BLaER1 treated with 17β-estradiol and CSF1 and Interleukin-3, amounts not matched to agents 10 nM and 100 nM (cell line): ENCODE data around the gene TPRG1L.

Source experiments
- H3K27ac ChIP-seq, 11 experiments: shearing (Covaris generic); formaldehyde crosslinking; 2 replicates each; pipeline ENCODE4 v1.8.1; 2022
- H3K27me3 ChIP-seq, 11 experiments: shearing (Covaris generic); formaldehyde crosslinking; 2 replicates each; pipeline ENCODE4 v1.8.1; 2022
- H3K36me3 ChIP-seq, 11 experiments: shearing (Covaris generic); formaldehyde crosslinking; 2 replicates each; pipeline ENCODE4 v1.8.1; 2022
- H3K4me1 ChIP-seq, 10 experiments: shearing (Covaris generic); formaldehyde crosslinking; 2 replicates each; pipeline ENCODE4 v1.8.1; 2022
- H3K4me2 ChIP-seq, 11 experiments: shearing (Covaris generic); formaldehyde crosslinking; 2 replicates each; pipeline ENCODE4 v1.8.1; 2022
- H3K4me3 ChIP-seq, 10 experiments: shearing (Covaris generic); formaldehyde crosslinking; 2 replicates each; pipeline ENCODE4 v1.8.1; 2022
- H3K9ac ChIP-seq, 11 experiments: shearing (Covaris generic); formaldehyde crosslinking; 2 replicates each; pipeline ENCODE4 v1.8.1; 2022
- H3K9me3 ChIP-seq, 11 experiments: shearing (Covaris generic); formaldehyde crosslinking; replicated peaks in 1 of 11; 2 replicates each; pipeline ENCODE4 v1.8.1; 2022
- H4K20me1 ChIP-seq, 11 experiments: shearing (Covaris generic); formaldehyde crosslinking; 2 replicates each; pipeline ENCODE4 v1.8.1; 2022
- Cebpa-rat ChIP-seq, 11 experiments: shearing (Covaris generic); IDR thresholded peaks; 2 replicates each; pipeline ENCODE4 v1.8.1; 2022

Gene TPRG1L

GRCh38 chr1:3641816-3642215, 17.0 kb downstream of the TPRG1L start:
- Histone ChIP-seq H3K9me3 (no peaks in the 10 kb centered on the region), H3K9ac (no peak overlapping the region), H3K4me1 (peaks cover 0 to 41% (median 32%) of the 10 kb centered on the region in 10 experiments; a peak in 16 of 20 replicates), H3K27ac (no peak overlapping the region), H3K27me3 (no peaks in the 10 kb centered on the region), H4K20me1 (peaks cover 0 to 31% (median 8%) of the 10 kb centered on the region in 11 experiments; a peak in 9 of 22 replicates), H3K36me3 (peaks cover 58 to 93% (median 86%) of the 10 kb centered on the region in 11 experiments), H3K4me2 (no peak overlapping the region), H3K4me3 (no peak overlapping the region)
- TF ChIP-seq Cebpa-rat (IDR thresholded peaks at IDR 0.05) = no peak

GRCh38 chr1:3642919-3643675, 18.3 kb downstream of the TPRG1L start:
- Histone ChIP-seq H3K27ac (no peak overlapping the region), H3K4me3 (no peak overlapping the region), H3K4me2 (no peak overlapping the region), H3K9me3 (no peaks in the 10 kb centered on the region), H3K27me3 (no peaks in the 10 kb centered on the region), H3K4me1 (peaks cover 10 to 43% (median 29%) of the 10 kb centered on the region in 10 experiments), H4K20me1 (peaks cover 0 to 31% (median 8%) of the 10 kb centered on the region in 11 experiments; a peak in 9 of 22 replicates), H3K9ac (no peak overlapping the region), H3K36me3 (peaks cover 56 to 89% (median 84%) of the 10 kb centered on the region in 11 experiments)
- no peak for TF ChIP-seq Cebpa-rat (IDR thresholded peaks at IDR 0.05)

GRCh38 chr1:3644273-3644672, 19.5 kb downstream of the TPRG1L start:
- Histone ChIP-seq H3K27ac (no peak overlapping the region), H4K20me1 (peaks cover 0 to 31% (median 8%) of the 10 kb centered on the region in 11 experiments; a peak in 9 of 22 replicates), H3K36me3 (peaks cover 48 to 84% (median 74%) of the 10 kb centered on the region in 11 experiments), H3K4me2 (no peak overlapping the region), H3K4me1 (peaks cover 19 to 43% (median 29%) of the 10 kb centered on the region in 10 experiments), H3K4me3 (no peak overlapping the region), H3K27me3 (no peaks in the 10 kb centered on the region), H3K9ac (no peak overlapping the region), H3K9me3 (no peaks in the 10 kb centered on the region)
- no peak for TF ChIP-seq Cebpa-rat (IDR thresholded peaks at IDR 0.05)

GRCh38 chr1:3645247-3645646, 20.4 kb downstream of the TPRG1L start:
- no peak overlapping the region for H3K4me2 ChIP-seq
- peaks cover 47 to 74% (median 65%) of the 10 kb centered on the region in 11 experiments for H3K36me3 ChIP-seq
- peaks cover 0 to 24% (median 5%) of the 10 kb centered on the region in 11 experiments; a peak in 9 of 22 replicates for H4K20me1 ChIP-seq
- H3K9me3 ChIP-seq = no peaks in the 10 kb centered on the region
- H3K4me1 ChIP-seq = peaks cover 21 to 36% (median 25%) of the 10 kb centered on the region in 10 experiments
- no peak overlapping the region for H3K9ac ChIP-seq
- H3K27ac ChIP-seq = no peak overlapping the region
- TF ChIP-seq Cebpa-rat (IDR thresholded peaks at IDR 0.05) = no peak
- H3K27me3 ChIP-seq = peaks cover 1 to 3% (median 2%) of the 10 kb centered on the region in 11 experiments; a peak in 21 of 22 replicates
- no peak overlapping the region for H3K4me3 ChIP-seq

GRCh38 chr1:3645666-3646355, 21.0 kb downstream of the TPRG1L start:
- Histone ChIP-seq H4K20me1 (peaks cover 0 to 19% (median 0%) of the 10 kb centered on the region in 11 experiments; a peak in 7 of 22 replicates), H3K27ac (no peak overlapping the region), H3K9me3 (peaks cover 0 to 5% (median 4%) of the 10 kb centered on the region in 11 experiments; a peak in 12 of 22 replicates), H3K27me3 (peaks cover 7 to 8% (median 8%) of the 10 kb centered on the region in 11 experiments), H3K4me1 (peaks cover 23 to 38% (median 28%) of the 10 kb centered on the region in 10 experiments), H3K4me3 (no peak overlapping the region), H3K9ac (no peak overlapping the region), H3K4me2 (no peak overlapping the region; a peak in 2 of 22 replicates), H3K36me3 (peaks cover 44 to 69% (median 60%) of the 10 kb centered on the region in 11 experiments)
- no peak for TF ChIP-seq Cebpa-rat (IDR thresholded peaks at IDR 0.05)

- H3K27me3 ChIP-seq = peaks cover 15 to 16% (median 16%) of the 10 kb centered on the region in 11 experiments
- TF ChIP-seq Cebpa-rat (IDR thresholded peaks at IDR 0.05) = no peak
- H3K4me2 ChIP-seq = peak overlapping the region in 1 of 11 experiments; percentile 19; a peak in 1 of 22 replicates
- no peak overlapping the region; a peak in 1 of 22 replicates for H3K27ac ChIP-seq
- peaks cover 37 to 61% (median 52%) of the 10 kb centered on the region in 11 experiments for H3K36me3 ChIP-seq
- peaks cover 0 to 12% (median 0%) of the 10 kb centered on the region in 11 experiments; a peak in 4 of 22 replicates for H4K20me1 ChIP-seq
- no peak overlapping the region for H3K4me3 ChIP-seq
- peaks cover 0 to 13% (median 10%) of the 10 kb centered on the region in 11 experiments; a peak in 12 of 22 replicates for H3K9me3 ChIP-seq
- peaks cover 23 to 38% (median 28%) of the 10 kb centered on the region in 10 experiments for H3K4me1 ChIP-seq
- H3K9ac ChIP-seq = peak overlapping the region in 4 of 11 experiments; percentile 1 to 15 (median 2); a peak in 1 of 22 replicates
These were observed 21.8 kb downstream of the TPRG1L start for GRCh38 chr1:3646596-3646995.

DNA sequence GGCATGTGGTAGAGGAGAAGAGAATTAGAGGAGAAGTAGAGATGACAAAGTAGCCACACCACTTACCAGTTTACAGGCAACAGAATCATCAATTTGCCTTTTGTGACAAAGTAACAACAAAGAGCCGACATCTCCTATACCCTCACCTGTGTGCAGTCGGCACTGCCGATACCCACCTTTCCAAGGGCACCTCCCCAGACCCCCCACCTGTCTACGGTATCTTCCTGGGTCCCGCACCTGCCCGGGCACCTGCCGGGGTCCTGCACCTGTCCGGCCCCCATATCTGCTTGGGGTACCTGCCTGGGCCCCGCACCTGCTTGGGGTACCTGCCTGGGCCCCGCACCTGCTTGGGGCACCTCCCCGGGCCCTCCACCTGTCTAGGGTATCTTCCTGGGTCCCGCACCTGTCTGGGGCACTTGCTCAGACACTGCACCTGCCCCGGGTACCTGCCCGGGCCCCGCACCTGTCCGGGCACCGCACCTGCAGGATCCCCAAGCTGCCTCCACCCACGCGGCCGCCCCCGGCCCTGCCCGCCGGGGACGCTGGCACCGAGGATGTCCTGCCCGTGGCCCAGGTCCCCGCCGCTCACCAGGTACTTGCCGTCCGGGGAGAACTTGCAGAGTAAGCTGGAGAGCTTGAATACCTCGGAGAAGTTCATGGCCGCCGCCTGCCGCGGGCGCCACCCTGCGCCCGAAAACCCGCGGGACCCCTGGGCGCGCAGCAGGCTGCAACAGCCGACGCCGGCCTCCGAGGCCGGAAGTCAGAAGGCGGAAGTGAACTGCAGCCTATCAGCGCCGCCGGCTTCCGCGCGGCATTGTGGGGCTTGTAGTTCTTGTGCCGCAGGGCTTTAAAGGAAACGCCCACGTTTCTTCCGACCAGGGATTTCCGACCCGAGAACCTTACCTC, 24.8 kb downstream of the TPRG1L start, which contains the start of gene WRAP73:
TSS of gene WRAP73 (minus strand) at position 762 of the 906 bp plus-strand sequence. CDS start at position 658, 104 bp downstream.
- Histone ChIP-seq H3K4me3 (peak within 1 kb of the TSS; percentile 88 to 100 (median 97)), H3K4me2 (peak within 1 kb of the TSS; percentile 93 to 99 (median 99)), H3K9ac (peak within 1 kb of the TSS; percentile 82 to 95 (median 88)), H3K36me3 (peaks cover 29 to 39% (median 30%) of the 10 kb centered on the region in 11 experiments), H4K20me1 (peaks cover 0 to 6% (median 0%) of the 10 kb centered on the region in 11 experiments; a peak in 2 of 22 replicates), H3K4me1 (peaks cover 23 to 43% (median 28%) of the 10 kb centered on the region in 10 experiments), H3K9me3 (peaks cover 0 to 13% (median 10%) of the 10 kb centered on the region in 11 experiments; a peak in 12 of 22 replicates), H3K27ac (peak within 1 kb of the TSS; percentile 71 to 87 (median 80)), H3K27me3 (peaks cover 45 to 46% (median 46%) of the 10 kb centered on the region in 11 experiments)
- no peak for TF ChIP-seq Cebpa-rat (IDR thresholded peaks at IDR 0.05)
